HepG2 (cell line): ENCODE data around the gene RHOT2. TPM values are rescaled to one million over a fixed set of nuclear protein-coding genes. Genes with fewer than 3 reads are reported as not detected.

Experiments
- EEA1 ChIP-seq: sonication (generic); formaldehyde crosslinking; IDR thresholded peaks from 2 replicates; pipeline ENCODE4 v1.5.1; 2020; ENCODE audit warnings: mild to moderate bottlenecking, missing genetic modification reagents, borderline replicate concordance
- GABPB1 ChIP-seq: IDR thresholded peaks from 2 replicates; pipeline ENCODE4 v1.6.1; 2016; ENCODE audit warnings: mild to moderate bottlenecking, missing genetic modification reagents, moderate library complexity, missing compliant biosample characterization
- GRHL1 ChIP-seq: sonication (generic); formaldehyde crosslinking; conservative IDR thresholded peaks from 2 replicates; pipeline ENCODE4 v1.8.0; 2022; ENCODE audit warnings: missing genetic modification reagents
- HNRNPLL ChIP-seq: fragments of 200-400 bp; formaldehyde crosslinking; IDR thresholded peaks from 2 replicates; pipeline ENCODE4 v1.6.1; 2017; ENCODE audit warnings: mild to moderate bottlenecking, low read depth, low read length; ENCODE audit not compliant: poor library complexity, severe bottlenecking
- MXI1 ChIP-seq: IDR thresholded peaks from 3 replicates; pipeline ENCODE4 v1.6.1; 2012; ENCODE audit warnings: low read depth, low read length, inconsistent platforms, borderline replicate concordance
- SP4 ChIP-seq: sonication (generic); formaldehyde crosslinking; IDR thresholded peaks from 2 replicates; pipeline ENCODE4 v1.8.1; 2023; ENCODE audit warnings: mild to moderate bottlenecking, missing genetic modification reagents
- U2AF2 ChIP-seq: fragments of 200-400 bp; formaldehyde crosslinking; IDR thresholded peaks from 2 replicates; pipeline ENCODE4 v1.6.1; 2017; ENCODE audit warnings: low read depth, mild to moderate bottlenecking, low read length
- ZBTB10 ChIP-seq: sonication (generic); formaldehyde crosslinking; IDR thresholded peaks from 2 replicates; pipeline ENCODE4 v1.4.0; 2020; ENCODE audit warnings: missing genetic modification reagents, borderline replicate concordance
- ZBTB7B ChIP-seq: sonication (generic); formaldehyde crosslinking; IDR thresholded peaks from 2 replicates; pipeline ENCODE4 v1.4.0; 2020; ENCODE audit warnings: missing genetic modification reagents
- ZFP36L1 ChIP-seq: sonication (generic); formaldehyde crosslinking; IDR thresholded peaks from 2 replicates; pipeline ENCODE4 v1.8.0; 2022; ENCODE audit warnings: mild to moderate bottlenecking, missing genetic modification reagents, moderate library complexity
- ZNF142 ChIP-seq: sonication (generic); formaldehyde crosslinking; IDR thresholded peaks from 2 replicates; pipeline ENCODE4 v1.4.0; 2020; ENCODE audit warnings: missing genetic modification reagents
- ZNF281 ChIP-seq: sonication (generic); formaldehyde crosslinking; IDR thresholded peaks from 2 replicates; pipeline ENCODE4 v1.4.0; 2020; ENCODE audit warnings: missing genetic modification reagents, borderline replicate concordance
- ZNF607 ChIP-seq: sonication (generic); formaldehyde crosslinking; IDR thresholded peaks from 2 replicates; pipeline ENCODE4 v1.5.1; 2020; ENCODE audit warnings: missing genetic modification reagents, mild to moderate bottlenecking, borderline replicate concordance
- ZNF670 ChIP-seq: sonication (generic); formaldehyde crosslinking; IDR thresholded peaks from 2 replicates; pipeline ENCODE4 v1.8.0; 2022; ENCODE audit warnings: mild to moderate bottlenecking, missing genetic modification reagents, borderline replicate concordance
- ZSCAN20 ChIP-seq: sonication (generic); formaldehyde crosslinking; IDR thresholded peaks from 2 replicates; pipeline ENCODE4 v1.4.0; 2020; ENCODE audit warnings: missing genetic modification reagents, mild to moderate bottlenecking, borderline replicate concordance
- polyA plus RNA-seq, 8 experiments: library from polyadenylated mRNA; depleted of rRNA in 3 of 8; stranded (reverse) in 7 of 8; unstranded in 1 of 8; fragments of >200 nt; fragmentation: Illumina TruSeq in 4 of 8; extraction: Trizol in 4 of 8; gene quantifications; 2 replicates each; pipeline versions ENCODE4 v1.2.1 to v1.2.3, GENCODE V29; 2011 to 2016; ENCODE audit warnings: low read depth in 4 of 8, missing spikeins in 1 of 8, mixed read lengths in 1 of 8; ENCODE audit not compliant: insufficient read depth in 1 of 8
- total RNA-seq, 5 experiments: library from RNA; depleted of rRNA; stranded (reverse); fragments of >200 nt; fragmentation: Illumina TruSeq; extraction: Trizol; gene quantifications; 2 replicates each; pipeline ENCODE4 v1.2.3, GENCODE V29; 2016; ENCODE audit warnings: low read depth in 1 of 5

Gene RHOT2
- total and polyA plus RNA-seq, 2 of the 13 experiments (the other 11 are each of a cell fraction or from before 2014, with no cell fraction given), result 63.6 to 76.9 TPM

- TF ChIP-seq ZNF142 (CRISPR knock-in tag) (no peak), EEA1 (CRISPR knock-in tag) (no peak), ZFP36L1 (CRISPR knock-in tag) (no peak), ZNF670 (CRISPR knock-in tag) (no peak), HNRNPLL (peak; percentile 27), ZBTB10 (CRISPR knock-in tag) (no peak; the same call in 1 of the 2 replicates), ZNF281 (CRISPR knock-in tag) (no peak), GRHL1 (CRISPR knock-in tag) (no peak), ZNF607 (no peak), U2AF2 (no peak), SP4 (CRISPR knock-in tag) (no peak; the same call in 1 of the 2 replicates), ZSCAN20 (CRISPR knock-in tag) (no peak), ZBTB7B (CRISPR knock-in tag) (no peak), GABPB1 (CRISPR knock-in tag) (peak; percentile 46; the same call in 1 of the 2 replicates), MXI1 (0 out of 3 replicates have a peak, but pooled peaks have one; percentile 6)
Measured at GRCh38 chr16:630815-631405, 37.0 kb upstream of the RHOT2 start, which contains the start of gene WFIKKN1 (continued).
